NCI-H187 (cell line): ENCODE measurements around the gene KPNA1.
"Not testable (repeated sequence)": the region's sequence is repeated elsewhere in the genome, so short reads cannot be mapped to it uniquely, and the experiment has no call there.

Experiments used
- DNase-seq, 2 experiments: peaks; one replicate each; lab custom pipeline; 2025; lab: John Stamatoyannopoulos, UW

Gene KPNA1

DNA sequence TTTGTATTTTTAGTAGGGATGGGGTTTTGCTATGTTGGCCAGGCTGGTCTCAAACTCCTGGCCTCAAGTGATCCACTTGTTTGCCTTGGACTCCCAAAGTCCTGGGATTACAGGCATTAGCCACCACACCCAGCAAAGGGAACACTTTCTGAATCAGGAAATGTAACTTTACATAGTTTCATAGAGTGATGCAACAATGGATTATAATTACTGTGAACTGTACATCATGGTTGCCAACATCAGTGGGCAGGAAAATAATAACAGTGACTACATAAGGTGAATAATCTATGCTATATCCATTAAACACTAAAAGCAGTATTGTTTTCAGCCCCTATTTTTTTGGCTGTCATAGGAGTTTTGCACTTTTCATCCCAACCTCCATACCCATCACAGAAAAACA is 5.0 kb upstream of the KPNA1 start:
- no peak for DNase-seq

DNA sequence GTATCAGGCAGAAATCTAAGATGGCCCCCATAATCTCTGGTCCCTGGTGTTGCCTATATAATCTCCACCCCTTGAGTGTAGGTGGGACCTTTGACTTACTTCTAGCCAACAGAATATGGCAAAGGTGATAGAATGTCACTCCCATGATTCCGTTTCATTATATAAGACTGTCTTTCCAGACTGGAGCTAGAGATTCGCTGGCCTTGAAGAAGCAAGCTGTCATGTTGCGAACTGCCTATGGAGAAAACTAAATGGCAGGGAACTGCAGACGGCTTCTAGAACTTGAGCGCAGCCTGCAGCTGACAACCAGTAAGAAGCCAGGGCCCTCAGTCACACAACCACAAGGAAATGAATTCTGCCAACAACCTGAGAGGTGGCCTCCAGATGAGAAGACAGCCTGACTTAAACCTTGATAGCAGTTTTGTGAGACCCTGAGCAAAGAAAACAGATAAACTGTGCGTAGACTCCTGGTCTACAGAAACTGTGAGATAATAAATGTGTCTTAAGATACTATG is 2.2 kb upstream of the KPNA1 start:
- DNase-seq = no peak

DNA sequence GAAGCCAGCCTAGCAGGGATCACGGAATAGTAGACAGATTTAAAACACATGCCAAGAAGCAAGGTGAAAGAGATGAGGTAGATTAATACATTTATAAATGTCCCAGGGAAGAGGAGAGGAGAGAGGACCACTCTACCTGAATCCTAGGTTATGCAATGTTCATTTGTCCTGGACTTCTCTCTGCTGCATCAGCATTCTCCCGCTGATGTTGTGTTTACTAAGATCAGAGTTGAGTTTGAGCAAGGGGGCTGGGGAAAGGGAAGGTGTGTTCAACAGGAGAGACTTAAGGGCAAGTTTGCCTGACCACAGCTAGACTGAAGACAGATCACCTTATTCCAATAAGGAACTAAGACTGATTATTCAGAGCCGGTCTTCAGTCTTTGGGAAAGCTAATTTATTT is 1.1 kb upstream of the KPNA1 start:
- DNase-seq = no peak

DNA sequence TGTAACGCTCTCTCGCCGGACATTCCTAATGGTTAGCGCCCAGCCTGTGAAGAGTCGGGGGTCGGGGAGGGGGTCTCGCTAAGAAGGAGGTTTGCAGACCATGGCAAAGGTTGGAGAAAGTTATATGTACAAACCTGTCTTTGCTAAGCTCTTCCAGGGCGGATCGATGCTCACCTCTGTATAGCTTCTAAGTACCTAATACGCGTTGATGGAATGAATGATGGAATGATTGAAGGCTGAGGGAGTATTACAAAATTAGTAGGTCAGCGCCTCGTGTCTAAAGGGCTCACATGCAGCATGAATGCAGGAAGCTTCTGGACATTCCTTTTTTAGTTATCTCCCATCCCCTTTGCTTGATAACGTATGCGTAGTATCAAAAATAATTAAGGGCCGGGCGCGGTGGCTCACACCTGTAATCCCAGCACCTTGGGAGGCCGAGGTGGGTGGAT is 305 bp upstream of the KPNA1 start:
- no peak for DNase-seq

DNA sequence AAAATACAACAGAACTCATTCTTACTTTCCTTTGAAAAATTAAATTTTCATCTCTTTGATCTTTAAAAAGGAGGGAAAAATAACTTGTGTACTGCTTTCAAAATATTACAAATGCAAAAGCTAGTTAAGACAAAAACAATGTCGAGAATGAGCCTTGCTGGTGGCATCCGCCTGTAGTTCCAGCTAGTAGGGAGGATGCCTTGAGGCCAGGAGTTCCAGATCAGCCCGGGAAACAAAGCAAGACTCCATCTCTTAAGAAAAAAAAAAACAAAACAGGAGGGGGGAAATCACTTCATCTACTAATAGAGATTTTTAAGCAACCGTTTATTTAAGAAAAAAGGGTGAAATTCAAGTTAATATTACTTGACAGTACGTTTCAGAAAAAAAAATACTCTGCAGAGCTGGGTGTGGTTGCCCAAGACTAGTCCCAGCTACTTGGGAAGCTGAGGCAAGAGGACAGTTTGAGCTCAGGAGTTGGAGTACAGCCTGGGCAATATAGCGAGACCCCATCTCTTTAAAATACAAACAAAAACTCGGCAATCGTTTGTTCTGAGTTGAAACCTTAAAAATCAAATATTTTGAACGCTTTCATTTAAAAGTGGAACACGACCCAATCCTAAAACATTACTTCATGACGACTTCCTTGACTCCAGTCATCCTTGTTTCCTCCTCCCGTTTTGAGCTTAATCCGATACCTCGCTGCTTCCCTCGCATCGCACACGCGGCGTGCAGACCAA is 1.2 kb downstream of the KPNA1 start:
- no peak for DNase-seq

DNA sequence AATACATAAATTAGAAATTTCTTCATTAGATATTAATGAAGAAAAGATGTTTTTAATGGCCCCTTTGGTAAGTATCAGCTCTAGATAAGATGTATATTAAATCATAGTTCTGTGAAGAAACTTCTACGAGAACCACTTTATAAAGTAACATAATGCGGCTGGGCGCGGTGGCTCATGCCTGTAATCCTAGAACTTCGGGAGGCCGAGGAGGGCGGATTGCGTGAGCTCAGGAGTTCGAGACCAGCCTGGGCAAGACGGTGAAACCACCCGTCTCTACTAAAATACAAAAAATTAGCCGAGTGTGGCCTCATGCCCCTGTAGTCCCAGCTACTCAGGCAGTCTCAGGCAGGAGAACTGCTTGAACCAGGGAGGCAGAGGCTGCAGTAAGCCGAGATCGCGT is 2.5 kb downstream of the KPNA1 start:
- no peak for DNase-seq

DNA sequence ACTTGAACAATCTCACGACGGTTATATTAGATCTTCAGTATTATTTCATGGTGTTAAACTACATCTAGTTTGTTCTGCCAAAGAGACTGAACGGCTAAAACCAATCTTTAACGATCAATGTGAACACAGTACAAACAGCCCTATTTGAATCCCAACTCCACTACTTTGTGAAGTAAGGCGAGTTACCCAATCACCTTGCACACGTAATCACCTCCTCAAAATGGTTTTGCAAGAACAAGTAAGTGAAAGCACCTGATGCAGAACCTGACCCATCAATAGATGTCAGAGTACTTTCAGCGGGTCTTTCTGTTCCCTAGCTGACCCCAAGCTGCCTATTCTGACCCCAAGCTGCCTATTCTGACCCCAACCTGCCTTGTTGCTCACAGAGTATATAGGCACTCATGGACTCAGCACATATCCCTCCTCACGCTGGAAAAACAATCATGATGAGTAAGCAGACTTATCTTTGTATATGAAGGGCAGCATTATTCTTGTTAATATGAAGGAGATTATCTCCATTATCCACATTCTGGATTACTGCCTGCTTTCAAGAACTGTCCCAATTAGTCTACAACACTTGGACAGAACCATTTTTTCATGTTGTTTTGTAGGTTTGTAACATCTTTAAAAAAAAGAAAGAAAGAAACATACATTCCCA is 3.7 kb downstream of the KPNA1 start:
- no peak for DNase-seq

DNA sequence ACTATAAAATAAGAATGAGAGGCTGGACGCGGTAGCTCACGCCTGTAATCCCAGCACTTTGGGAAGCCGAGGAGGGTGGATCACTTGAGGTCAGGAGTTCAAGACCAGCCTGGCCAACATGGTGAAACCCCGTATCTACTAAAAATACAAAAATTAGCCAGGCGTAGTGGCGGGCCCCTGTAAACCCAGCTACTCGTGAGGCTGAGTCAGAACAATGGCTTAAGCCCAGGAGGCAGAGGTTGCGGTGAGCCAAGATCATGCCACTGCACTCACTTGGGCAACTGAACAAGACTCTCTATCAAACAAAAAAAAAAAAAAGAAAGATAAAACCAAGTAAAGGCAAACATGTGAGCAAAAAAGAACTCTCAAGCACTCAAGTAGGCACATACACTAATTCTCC is 5.8 kb downstream of the KPNA1 start:
- not testable (repeated sequence) for DNase-seq

DNA sequence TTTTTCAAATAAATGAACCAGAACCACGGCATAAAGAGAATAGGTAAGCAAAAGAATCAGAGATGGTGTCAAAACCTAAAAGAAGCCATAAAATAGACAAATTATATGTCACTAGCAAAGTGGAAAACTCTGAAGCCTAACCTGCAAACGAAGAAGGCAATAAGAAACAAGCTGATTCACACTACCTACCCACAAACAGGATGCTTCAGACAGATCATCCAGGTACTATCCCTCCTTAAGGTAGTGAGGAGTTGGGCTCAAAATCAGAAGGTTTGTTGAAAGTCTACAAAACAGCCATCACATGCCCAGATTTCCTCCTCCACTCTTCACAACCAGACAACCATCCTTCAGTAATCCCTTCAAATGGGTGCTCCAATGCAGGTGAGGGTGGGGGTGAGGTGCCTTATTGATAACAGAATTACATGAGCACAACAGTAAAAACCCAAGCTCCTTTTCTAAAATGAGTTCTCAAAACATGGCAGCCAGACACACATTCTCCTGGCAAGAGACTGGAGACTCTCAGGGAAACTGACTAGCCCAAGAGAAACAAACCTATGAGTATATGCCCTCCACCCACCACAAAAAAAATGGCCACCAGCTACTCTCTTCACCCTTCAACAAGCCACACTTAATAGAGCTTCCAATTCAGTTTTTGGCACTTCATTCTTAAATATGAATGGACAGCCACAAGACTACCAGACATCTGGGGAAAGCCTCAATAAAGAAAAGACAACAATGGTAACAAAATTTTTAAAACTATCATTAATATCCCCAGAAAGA is 6.4 kb downstream of the KPNA1 start:
- DNase-seq = no peak

DNA sequence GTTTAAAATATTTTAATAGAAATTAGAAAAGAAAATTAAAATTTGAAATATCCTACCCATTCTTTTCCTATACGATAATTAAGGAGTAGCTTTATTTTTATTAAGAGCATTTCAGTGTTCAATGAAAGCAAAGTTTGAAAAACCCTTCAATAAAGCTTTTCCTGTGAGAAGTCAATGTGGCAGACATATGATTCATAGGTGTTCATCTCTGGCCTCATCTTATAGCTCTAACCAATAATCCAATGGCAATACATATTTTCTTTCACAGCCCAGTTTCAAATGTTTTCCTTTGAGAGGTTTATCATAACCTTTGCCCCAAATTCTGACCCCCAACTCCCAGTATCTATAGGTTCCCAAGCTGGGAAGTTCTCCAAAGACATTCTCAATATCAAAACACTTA is 8.3 kb downstream of the KPNA1 start:
- DNase-seq = no peak

DNA sequence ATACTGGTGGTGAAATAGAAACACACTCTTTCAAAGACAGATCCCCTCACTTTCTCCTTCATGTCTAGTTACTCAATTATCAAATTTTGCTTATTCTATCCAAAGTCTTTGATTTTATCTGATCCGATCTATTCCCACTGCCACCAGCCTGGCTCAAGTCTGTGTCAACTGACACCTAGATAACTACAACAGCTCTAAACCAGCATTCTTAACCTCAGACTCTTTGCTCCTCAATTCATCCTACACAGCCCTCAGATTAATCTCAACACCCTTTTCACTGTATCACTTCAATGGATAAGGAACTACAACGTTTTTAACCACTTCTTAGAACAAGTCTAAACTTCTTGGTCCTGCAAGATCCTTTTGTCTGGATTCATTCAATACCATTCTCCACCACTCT is 9.1 kb downstream of the KPNA1 start:
- no peak for DNase-seq

DNA sequence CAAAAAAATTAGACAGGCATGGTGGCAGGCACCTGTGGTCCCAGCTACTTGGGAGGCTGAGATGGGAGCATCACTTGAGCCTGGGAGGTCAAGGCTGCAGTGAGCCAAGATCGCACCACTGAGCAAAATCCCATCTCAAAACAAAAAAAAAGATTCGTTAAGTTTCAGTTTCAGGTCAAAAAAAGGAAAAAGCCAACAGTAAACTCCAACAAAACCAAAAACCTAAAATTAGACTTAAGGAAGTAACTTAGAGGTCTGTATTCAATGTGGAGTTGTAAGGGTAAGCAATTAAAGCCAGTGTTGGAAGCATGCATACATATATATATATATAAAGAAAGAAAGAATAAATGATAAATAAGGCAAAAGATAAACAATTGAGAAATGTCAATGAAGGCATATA is 11.8 kb downstream of the KPNA1 start:
- DNase-seq = no peak

DNA sequence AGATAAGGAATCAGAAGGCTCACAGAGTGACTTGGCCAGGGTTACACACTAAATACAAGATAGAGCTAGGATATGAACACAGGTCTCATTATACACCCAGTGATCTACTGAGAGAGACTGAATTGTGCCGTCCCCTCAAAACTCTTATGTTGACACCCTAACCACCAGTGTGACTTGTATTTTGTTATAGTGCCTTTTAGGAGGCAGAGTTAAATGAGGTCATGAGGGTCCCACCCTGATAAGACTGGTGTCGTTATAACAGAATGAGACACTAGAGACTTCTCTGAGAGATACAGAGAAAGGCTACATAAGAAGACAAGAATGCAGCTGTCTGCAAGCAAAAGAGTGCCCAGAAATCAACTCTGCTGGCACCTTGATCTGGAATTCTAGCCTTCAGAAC is 12.6 kb downstream of the KPNA1 start:
- no peak for DNase-seq

DNA sequence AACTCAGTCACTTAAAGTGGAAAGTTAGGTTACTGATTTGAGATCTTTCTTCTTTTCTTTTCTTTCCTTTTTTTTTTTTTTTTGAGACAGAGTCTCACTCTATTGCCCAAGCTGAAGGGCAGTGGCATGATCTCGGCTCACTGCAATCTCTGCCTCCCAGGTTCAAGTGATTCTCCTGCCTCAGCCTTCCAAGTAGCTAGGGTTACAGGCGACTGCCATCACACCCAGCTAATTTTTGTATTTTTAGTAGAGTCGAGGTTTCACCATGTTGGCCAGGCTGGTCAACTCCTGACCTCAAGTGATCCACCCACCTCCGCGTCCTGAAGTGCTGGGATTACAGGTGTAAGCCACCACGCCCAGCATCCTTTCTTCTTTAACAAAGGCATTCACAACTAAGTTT is 13.8 kb downstream of the KPNA1 start:
- DNase-seq = not testable (repeated sequence)

DNA sequence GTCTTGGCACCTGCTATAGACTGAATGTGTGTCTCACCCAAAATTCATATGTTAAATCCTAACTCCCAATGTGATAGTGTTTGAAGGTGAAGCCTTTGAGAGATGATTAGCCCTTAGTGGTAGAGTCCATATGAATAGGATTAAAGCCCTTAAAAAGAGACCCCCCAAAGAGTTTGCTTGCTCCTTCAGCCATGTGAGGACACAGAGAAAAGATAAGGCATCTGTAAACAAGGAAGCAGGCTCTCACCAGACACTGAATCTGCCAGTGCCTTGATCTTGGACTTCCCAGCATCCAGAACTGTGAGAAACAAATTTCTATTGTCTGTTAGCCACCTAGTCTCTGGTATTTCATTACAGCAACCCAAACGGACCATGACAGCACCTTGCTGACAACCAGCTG is 16.6 kb downstream of the KPNA1 start:
- DNase-seq = no peak

DNA sequence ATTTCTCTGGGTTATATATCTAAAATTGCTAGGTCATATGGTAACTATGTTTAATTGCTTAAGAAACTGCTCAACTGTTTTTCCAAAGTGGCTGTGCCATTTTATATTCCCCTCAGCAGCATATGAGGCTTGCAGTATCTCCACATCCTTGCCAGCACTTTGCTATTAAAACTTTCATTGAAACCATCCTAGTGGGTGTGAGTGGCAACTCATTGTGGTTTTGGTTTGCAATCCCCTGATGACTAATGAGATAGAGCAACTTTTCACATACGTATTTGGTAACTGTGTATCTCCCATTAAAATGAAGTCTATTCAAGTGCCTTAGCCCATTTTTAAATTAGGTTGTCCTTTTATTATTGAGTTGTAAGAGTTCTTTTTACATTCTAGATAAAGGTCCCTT is 17.3 kb downstream of the KPNA1 start:
- DNase-seq = no peak

DNA sequence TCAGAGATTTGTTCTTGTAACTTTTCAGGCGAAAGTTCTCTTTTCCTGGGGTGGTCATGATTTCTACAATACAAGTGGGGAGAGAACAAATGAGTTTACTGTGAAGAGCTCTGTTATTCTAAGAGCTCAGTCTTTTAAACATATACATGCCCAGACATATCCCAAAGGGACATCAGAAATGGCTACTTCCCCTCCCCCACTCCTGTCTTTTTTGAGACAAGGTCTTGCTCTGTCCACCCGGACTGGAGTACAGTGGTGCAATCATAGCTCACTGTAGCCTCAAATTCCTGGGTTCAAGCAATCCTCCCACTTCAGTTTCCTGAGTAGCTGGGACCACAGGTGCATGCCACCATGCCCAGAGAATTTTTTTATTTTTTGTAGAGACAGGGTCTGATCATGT is 18.2 kb downstream of the KPNA1 start:
- DNase-seq = no peak

DNA sequence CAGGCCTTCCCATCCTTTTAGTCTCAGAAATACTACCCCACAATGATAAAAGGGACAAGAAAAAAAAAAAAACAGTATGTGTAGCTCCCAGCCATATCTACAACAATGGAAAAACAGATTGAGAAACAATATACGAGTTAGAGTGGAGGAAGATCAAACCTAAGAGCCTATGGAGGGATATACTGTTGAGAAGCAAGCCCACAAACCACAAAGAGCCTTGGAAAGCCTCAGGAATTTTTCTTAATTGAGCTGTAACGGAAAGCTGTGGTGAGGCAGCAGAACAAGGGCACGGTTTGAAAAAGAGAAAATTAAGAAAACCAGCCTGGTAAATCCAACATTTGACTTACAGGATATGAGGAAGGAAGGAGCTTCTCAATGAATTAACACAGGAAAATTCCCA is 21.4 kb downstream of the KPNA1 start:
- DNase-seq = no peak

DNA sequence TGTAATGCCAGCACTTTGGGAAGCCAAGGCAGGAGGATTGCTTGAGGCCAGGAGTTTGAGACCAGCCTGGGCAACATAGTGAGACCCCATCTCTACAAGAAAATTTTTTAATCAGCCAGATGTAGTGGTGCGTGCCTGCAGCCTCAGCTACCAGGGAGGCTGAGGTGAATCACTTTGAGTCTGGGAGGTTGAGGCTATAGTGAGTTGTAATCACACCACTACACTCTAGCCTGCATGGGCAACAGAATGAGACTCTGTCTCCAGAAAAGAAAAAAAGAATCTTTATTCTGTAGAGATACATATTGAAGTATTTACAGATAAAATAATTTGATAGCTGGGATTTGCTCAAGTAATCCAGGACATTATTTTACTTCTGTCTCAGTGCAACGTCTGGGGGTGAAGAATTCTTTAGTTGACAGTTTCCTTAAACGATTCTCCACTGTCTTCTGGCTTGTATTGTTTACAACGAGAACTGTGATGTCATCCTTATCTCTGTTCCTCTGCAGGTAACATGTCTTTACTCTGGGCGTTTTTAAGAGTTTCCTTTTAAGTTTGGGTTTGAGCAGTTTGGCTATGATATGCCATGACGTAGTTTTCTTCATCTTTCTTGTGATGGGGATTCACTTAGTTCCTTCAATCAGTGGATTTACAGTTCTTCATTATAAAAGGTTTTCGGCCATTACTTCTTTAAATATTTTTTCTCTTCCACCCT is 26.3 kb downstream of the KPNA1 start:
- DNase-seq = no peak

DNA sequence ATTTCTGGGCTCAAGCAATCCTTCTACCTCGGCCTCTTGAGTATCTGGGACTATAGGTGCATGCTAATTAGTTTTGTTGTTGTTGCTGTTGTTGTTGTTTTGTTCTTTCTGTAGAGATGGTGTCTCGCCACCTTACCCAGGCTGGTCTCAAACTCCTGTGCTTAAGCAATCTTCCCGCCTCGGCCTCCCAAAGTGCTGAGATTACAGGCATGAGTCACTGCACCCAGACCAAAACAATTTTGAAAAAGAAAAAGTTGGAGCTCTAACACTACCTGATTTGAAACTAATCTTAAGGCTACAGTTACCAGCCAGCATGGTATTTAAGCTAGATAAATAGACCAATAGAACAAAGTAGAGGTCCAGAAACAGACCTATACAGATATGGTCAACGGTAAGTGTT is 29.8 kb downstream of the KPNA1 start:
- DNase-seq = no peak

DNA sequence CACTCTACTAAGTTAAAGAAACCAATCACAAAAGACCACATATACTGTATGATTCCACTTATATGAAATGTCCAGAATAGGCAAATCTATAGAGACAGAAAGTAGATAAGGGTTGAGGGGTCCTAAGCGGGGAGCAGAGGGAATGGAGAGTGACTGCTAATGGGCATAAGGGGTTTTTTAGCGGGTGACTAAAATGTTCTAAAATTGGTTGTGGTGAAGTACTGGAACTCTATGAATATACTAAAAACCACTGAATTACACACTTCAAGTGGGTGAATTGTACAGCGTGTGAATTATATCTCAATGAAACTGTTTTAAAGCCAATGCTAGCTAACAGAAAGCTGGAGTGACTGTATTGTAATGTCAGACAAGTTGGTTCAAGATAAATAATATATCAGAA is 33.3 kb downstream of the KPNA1 start:
- DNase-seq = no peak

DNA sequence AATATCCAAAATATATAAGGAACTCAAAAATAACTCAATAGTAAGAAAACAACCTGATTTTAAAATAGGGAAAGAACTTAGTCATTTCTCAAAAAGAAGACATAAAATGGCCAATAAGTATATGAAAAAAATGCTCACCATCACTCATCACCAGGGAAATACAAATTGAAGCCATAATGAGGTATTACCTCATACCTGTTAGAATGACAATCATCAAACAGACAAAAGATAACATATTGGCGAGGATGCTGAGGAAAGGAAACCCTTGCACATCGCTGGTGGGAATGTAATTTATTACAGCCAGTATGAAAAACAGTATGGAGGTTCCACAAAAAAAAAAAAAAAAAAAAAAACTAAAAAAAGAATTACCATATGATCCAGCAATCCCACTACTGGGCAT is 38.2 kb downstream of the KPNA1 start:
- DNase-seq = no peak
